Upper lobe of left lung (tissue), 6 donors: ENCODE results near the gene CLSTN3. TPM values are rescaled to one million over a fixed set of nuclear protein-coding genes. Genes with fewer than 3 reads are reported as not detected.
A peak's percentile ranks its signal among the peaks of the same experiment; 100 is the strongest.

Experiments used
- ATAC-seq, 2 donors: fragments of 200-7000 bp; cut with Tn5 transposase; one replicate each; pipeline ENCODE4 v1.9.1; 2022; ENCODE audit warnings: mild to moderate bottlenecking in 2 of 2, moderate library complexity in 2 of 2; ENCODE audit not compliant: low FRiP score in 2 of 2
- DNase-seq, 2 donors: peaks; one replicate each; pipeline ENCODE4 v3.0.0-alpha.2; 2019 to 2020
- H3K27ac ChIP-seq, 4 donors: fragments of 200-600 bp; sonication (generic); one replicate each; pipeline ENCODE4 v1.5.1; 2016 to 2019
- H3K27me3 ChIP-seq, 4 donors: fragments of 200-600 bp; sonication (generic); one replicate each; pipeline ENCODE4 v1.5.1; 2017 to 2019
- H3K36me3 ChIP-seq, 4 donors: fragments of 200-600 bp; sonication (generic); one replicate each; pipeline ENCODE4 v1.5.1; 2016 to 2019
- H3K4me1 ChIP-seq, 4 donors: fragments of 200-600 bp; sonication (generic); one replicate each; pipeline ENCODE4 v1.5.1; 2018 to 2019
- H3K4me3 ChIP-seq, 4 donors: fragments of 200-600 bp; sonication (generic); one replicate each; pipeline ENCODE4 v1.5.1; 2017 to 2019; ENCODE audit warnings: mild to moderate bottlenecking in 2 of 4, moderate library complexity in 1 of 4
- H3K9me3 ChIP-seq, 4 donors: fragments of 200-600 bp; sonication (generic); one replicate each; pipeline ENCODE4 v1.5.1; 2018 to 2019
- CTCF ChIP-seq, 6 experiments: fragments of 450-650 bp in 4 of 6; fragments of 200-600 bp in 2 of 6; sonication (generic) in 2 of 6; IDR thresholded peaks; one replicate each; pipeline ENCODE4 v1.5.1; 2016 to 2019; ENCODE audit warnings: antibody characterized with exemption in 6 of 6
- EP300 ChIP-seq, 4 donors: sonication (generic); formaldehyde crosslinking; IDR thresholded peaks; one replicate each; pipeline ENCODE4 v1.5.1; 2017; ENCODE audit warnings: antibody characterized with exemption in 4 of 4, control low read depth in 2 of 4
- POLR2A ChIP-seq, 4 donors: fragments of 450-650 bp; IDR thresholded peaks; one replicate each; pipeline ENCODE4 v1.5.1; 2016 to 2017; ENCODE audit warnings: antibody characterized with exemption in 4 of 4, mild to moderate bottlenecking in 2 of 4
- POLR2AphosphoS5 ChIP-seq, 2 donors: sonication (generic); formaldehyde crosslinking; IDR thresholded peaks; one replicate each; pipeline ENCODE4 v1.5.1; 2017; ENCODE audit warnings: antibody characterized with exemption in 2 of 2
- WGBS, 2 donors: methylation state at CpG; one replicate each; pipeline ENCODE4 v1.1.5; 2017 to 2018; 5-methylcytosine and 5-hydroxymethylcytosine counted together
- total RNA-seq, 6 donors: library from RNA; depleted of rRNA in 4 of 6; stranded (reverse); fragments of >200 nt in 4 of 6; gene quantifications; one replicate each; pipeline versions ENCODE4 v1.1.0 to v1.2.1, GENCODE V29; 2016 to 2021
- donor health status: DM: no; HTN: no; CAD: no; lungs with moderate emphysema.
- donor health status: DM: no; HTN: yes; CAD: no; lungs with severe emphysema.

Gene CLSTN3
- total RNA-seq, 6 donors from 2014 or later: 14.4 to 111 (median 39.0) TPM

- WGBS, 2 donors: 32 to 33% methylated on average over 7 of the region's 7 CpGs
- Histone ChIP-seq H3K9me3 (no peaks in the 10 kb centered on the region), H3K27ac (peak overlapping the region in 1 of 4 donors; percentile 84), H3K4me3 (peak overlapping the region in 3 of 4 donors; percentile 57 to 76 (median 65)), H3K36me3 (peaks cover 0 to 30% (median 12%) of the 10 kb centered on the region in 4 donors), H3K4me1 (peaks cover 19 to 28% (median 22%) of the 10 kb centered on the region in 4 donors), H3K27me3 (peaks cover 0 to 3% (median 0%) of the 10 kb centered on the region in 4 donors)
- TF ChIP-seq POLR2A (IDR thresholded peaks at IDR 0.05) (no peak), EP300 (IDR thresholded peaks at IDR 0.05) (no peak), CTCF (IDR thresholded peaks at IDR 0.05) (no peak), POLR2AphosphoS5 (IDR thresholded peaks at IDR 0.05) (no peak)
- DNase-seq: no peak
- ATAC-seq: no peak
These were observed 1.3 kb downstream of the CLSTN3 start for GRCh38 chr12:7131502-7131866.

GRCh38 chr12:7134396-7135166 is 4.4 kb downstream of the CLSTN3 start:
- WGBS, 2 donors: 82 to 94% methylated on average over 10 to 11 of the region's 12 CpGs
- DNase-seq (peak in 1 of 2 donors; percentile 65), ATAC-seq (no peak)
- H3K27ac ChIP-seq: no peak overlapping the region
- no peak for TF ChIP-seq EP300 (IDR thresholded peaks at IDR 0.05)
- TF ChIP-seq POLR2AphosphoS5 (IDR thresholded peaks at IDR 0.05): no peak
- no peak for TF ChIP-seq CTCF (IDR thresholded peaks at IDR 0.05)
- TF ChIP-seq POLR2A (IDR thresholded peaks at IDR 0.05): no peak
- peaks cover 0 to 44% (median 19%) of the 10 kb centered on the region in 4 donors for H3K36me3 ChIP-seq
- H3K27me3 ChIP-seq: peaks cover 0 to 2% (median 0%) of the 10 kb centered on the region in 4 donors
- H3K4me1 ChIP-seq: peaks cover 12 to 21% (median 14%) of the 10 kb centered on the region in 4 donors
- H3K9me3 ChIP-seq: no peaks in the 10 kb centered on the region
- no peak overlapping the region for H3K4me3 ChIP-seq

- H3K4me1 ChIP-seq: peaks cover under 1 to 6% (median 4%) of the 10 kb centered on the region in 4 donors
- H3K36me3 ChIP-seq: peaks cover 0 to 47% (median 21%) of the 10 kb centered on the region in 4 donors
- H3K9me3 ChIP-seq: no peaks in the 10 kb centered on the region
- ATAC-seq: no peak
- WGBS, 2 donors: 89 to 97% methylated on average over 1 to 7 of the region's 7 CpGs
- H3K4me3 ChIP-seq: no peak overlapping the region
- no peak overlapping the region for H3K27ac ChIP-seq
- DNase-seq: no peak
- TF ChIP-seq CTCF (IDR thresholded peaks at IDR 0.05): no peak
- TF ChIP-seq POLR2A (IDR thresholded peaks at IDR 0.05): no peak
- no peak for TF ChIP-seq POLR2AphosphoS5 (IDR thresholded peaks at IDR 0.05)
- no peak for TF ChIP-seq EP300 (IDR thresholded peaks at IDR 0.05)
- H3K27me3 ChIP-seq: no peaks in the 10 kb centered on the region
These were observed 5.9 kb downstream of the CLSTN3 start for GRCh38 chr12:7136071-7136470.

GRCh38 chr12:7136676-7137075 is 6.5 kb downstream of the CLSTN3 start:
- Histone ChIP-seq H3K9me3 (no peaks in the 10 kb centered on the region), H3K27ac (no peak overlapping the region), H3K36me3 (peaks cover 0 to 51% (median 21%) of the 10 kb centered on the region in 4 donors), H3K4me3 (no peak overlapping the region), H3K27me3 (no peaks in the 10 kb centered on the region), H3K4me1 (no peaks in the 10 kb centered on the region)
- TF ChIP-seq EP300 (IDR thresholded peaks at IDR 0.05) (no peak), POLR2A (IDR thresholded peaks at IDR 0.05) (no peak), CTCF (IDR thresholded peaks at IDR 0.05) (no peak), POLR2AphosphoS5 (IDR thresholded peaks at IDR 0.05) (no peak)
- DNase-seq (peak in 1 of 2 donors; percentile 56), ATAC-seq (no peak)
- WGBS, 2 donors: 88 to 90% methylated on average over 2 to 3 of the region's 3 CpGs
